CD4-positive, alpha-beta T cell treated with Interleukin-17A for 1 hour (primary cell): ENCODE measurements around the gene SLC17A9.

ENCODE experiments used
- DNase-seq: peaks from one replicate; pipeline ENCODE4 v3.0.0-alpha.2; 2020

Gene SLC17A9

GRCh38 chr20:62986257-62986800, 33.8 kb downstream of the SLC17A9 start:
- no peak for DNase-seq

- no peak for DNase-seq
Measured at GRCh38 chr20:62987114-62987513, 34.6 kb downstream of the SLC17A9 start.

- peak; percentile 11 for DNase-seq
Measured at GRCh38 chr20:62989201-62989601, 36.7 kb downstream of the SLC17A9 start.

DNA sequence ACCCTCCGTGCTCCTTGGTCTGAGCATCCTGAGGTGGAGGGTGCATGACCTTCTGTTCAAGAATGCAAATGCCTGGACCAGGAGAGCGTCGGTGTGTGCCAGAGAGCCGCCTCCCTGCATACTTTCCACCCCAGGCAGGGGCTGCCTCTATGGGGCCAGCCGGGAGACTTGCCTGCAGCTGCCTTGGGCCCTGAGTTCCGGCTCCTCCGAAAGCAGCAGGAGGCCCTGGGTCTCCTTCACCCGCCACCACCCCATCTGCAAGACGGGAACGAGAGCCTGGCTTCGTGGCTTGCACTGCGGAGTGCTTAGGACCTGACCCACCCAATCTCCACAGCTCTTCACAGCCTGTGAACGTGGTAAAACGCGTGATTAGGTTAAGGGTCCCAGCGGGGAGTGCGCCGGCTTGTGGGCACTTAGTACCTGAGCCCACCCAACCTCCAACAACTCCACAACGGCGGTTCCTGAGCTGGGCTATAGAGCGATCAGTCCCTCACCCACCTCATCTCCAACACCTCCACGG, 37.9 kb downstream of the SLC17A9 start:
- no peak for DNase-seq

DNA sequence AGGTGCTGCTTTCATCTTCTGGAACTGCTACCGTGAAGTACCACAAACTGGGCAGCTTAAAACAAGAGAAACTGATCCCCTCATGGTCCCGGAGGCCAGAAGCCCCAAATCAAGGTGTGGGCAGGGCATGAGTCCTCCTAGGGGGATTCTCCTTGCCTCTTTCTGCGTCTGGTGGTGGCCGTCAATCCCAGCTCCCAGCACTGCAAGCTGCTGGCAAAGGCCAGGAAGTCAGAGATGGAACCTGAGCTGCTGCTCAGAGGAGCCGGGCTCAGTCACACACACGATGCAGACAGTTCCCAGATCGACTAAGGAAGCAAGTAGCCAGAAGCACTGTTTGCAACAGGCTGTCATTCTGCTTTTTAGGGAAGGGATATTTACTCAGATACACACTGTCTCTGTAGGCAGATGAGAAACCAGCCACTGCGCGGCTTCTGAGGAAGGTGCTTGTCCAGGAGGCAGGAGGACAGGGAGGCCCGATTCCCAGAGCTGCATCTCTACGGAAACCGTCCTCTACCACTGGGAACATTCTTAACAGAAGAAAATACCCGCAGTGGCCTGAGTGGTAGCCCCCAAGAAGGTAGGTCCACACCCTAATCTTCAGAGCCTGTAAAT, 38.8 kb downstream of the SLC17A9 start:
- no peak for DNase-seq

GRCh38 chr20:62991863-62992262, 39.4 kb downstream of the SLC17A9 start:
- DNase-seq = no peak

GRCh38 chr20:62993856-62994494, 41.5 kb downstream of the SLC17A9 start:
- DNase-seq = no peak

DNA sequence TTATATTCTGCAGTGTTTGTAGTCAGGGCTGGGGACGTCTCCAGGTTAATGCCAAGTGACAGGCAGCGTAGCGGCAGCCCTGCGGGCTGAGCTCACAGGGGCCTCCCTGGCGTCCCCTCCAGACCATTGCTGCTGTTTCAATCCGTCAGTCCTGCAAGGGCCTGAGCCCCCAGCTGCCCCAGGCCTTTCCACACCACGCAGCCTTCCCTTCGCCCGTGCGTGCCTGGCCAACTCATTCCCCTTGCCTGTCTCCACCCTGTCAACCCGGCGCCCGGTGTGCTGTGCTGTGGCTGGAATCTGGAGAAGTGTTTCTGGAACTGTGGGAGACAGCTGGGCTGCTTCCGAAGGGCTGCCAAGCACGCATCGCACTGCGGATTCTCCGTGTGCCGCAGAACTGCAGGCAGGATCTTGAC, 42.4 kb downstream of the SLC17A9 start:
- no peak for DNase-seq

GRCh38 chr20:62995481-62995880, 43.0 kb downstream of the SLC17A9 start:
- no peak for DNase-seq

DNA sequence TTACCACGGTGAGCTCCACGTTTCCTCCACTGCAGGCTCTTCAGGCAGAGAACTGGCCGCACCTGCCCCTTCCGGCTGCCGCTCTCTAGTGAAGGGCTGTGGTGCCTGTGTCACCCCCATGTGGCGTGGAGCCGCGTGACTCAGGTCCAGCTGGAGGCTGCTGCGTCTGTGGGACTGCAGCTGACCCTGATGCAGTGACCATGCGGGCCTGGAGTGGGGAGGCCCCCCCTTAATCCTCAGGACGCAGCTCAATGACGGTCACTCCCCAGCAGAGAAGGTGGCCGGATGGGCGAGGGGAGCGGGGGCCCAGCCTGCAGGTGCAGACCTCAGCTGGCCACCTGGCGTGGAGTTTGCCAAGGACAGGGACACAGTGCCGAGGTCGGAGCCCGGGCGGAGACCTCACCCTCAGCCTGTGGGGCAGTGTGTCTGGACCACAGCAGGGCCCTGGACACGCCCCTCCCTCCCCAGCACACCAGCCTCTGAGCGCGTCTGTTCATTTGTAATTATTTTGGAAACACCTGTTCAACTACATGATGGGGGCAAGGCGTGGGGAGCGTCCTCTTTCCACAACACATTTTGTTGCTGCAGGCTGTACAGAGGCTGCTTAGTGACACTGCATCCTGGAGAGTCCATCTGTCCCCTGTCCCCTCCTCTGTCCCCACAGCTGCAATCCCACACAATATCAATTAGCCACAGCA, 43.5 kb downstream of the SLC17A9 start:
- DNase-seq = no peak

DNA sequence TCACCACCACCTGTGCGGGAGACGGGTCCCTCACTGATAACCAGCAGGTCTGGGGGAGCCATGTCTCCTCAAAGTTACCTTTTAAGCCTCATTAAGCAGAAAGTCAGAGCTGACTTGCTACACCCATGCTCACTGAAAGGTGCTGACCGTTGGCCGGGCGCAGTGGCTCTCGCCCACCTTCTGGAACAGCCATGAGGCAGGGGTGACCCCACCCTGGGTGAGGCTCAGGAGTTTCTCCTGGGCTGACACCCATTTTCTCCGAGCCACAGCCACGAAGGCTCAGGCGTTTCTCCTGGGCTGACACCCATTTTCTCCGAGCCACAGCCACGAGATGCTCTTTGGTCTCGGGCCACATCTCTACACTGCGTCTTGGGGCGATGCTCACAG, 44.1 kb downstream of the SLC17A9 start:
- no peak for DNase-seq

DNA sequence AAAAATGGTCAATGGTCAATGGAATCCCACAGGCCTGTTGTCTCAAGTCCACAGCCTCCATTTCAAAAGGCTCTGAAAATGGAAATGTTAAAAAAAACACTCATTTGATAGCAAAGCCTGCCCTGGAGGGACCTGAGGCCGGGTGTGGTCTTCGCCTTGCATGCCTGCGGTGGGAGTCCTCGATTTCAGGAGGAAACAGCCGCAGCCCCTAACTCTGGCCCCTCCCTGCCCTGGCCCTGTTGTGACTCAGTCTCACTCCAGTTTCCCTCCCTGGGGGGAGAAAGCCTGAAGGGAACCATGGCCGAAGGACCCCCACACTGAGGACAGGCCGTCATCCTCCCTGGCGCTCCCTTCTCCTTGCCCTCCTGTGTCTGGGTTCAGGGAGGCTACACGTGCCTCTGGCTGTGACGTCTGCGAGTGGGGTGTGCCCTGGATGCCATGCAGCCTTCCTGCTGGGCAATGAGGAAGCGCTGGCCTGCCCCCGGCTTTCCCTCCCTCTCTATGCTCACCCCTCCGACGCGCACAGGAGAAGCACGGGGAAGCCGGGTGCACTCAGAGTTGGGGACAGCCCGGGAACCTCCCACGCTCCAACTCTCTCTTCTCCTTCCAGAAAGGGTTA, 45.0 kb downstream of the SLC17A9 start:
- DNase-seq = no peak

DNA sequence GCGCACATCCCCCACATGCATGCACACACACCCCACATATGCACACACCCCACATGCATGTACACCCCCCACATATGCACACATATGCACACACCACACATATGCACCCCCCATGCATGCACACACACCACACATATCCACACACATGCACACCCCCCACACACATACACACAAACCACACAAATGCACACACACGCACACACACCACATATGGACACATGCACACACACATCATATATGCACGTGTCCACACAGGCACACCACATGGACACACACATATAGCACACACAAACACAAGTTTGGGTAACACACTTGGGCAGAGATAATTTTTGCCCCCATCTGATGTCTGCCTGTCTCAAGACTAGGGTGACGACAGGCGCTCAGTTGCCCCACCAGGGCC, 45.9 kb downstream of the SLC17A9 start:
- no peak for DNase-seq

DNA sequence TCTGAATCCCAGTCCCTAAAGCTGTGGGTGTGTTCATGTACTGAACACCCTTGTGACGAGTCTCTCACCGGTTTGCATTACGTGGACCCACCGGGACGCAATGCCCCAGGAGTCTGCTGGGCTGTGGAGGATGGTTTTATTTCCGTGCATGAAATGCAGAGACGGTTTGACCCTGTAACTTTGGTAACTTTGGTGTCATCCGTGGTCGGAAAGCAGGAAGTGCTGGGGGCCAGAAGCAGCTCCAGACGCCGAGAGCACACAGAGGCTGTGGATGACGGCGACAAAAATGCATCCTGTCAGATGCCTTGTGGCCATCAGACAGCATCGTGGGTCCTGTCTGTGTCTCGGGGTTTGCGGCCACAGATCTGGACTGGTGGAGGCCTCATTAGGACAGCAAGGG, 47.1 kb downstream of the SLC17A9 start:
- DNase-seq = no peak

DNA sequence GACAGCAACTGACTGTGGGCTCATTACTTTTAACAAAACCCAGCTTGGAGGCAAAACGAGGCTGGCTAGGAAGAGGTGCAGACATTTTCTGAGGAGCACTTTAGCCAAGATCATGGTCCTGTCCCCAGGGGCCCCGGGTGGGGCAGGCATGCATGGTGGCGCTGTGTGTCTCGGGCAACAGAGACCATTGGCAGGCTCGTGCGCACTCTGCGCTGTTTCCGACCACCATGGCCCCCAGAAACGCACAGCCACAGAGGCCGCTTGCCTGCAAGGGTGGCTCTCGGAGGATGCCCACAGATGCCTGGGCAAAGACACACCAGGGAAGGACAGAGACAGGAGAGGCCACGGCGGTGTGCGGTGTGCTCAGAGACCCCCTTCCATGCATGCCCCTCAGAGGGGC, 47.5 kb downstream of the SLC17A9 start:
- no peak for DNase-seq

- DNase-seq = no peak
Measured at GRCh38 chr20:63000958-63001357, 48.4 kb downstream of the SLC17A9 start.

- no peak for DNase-seq
Measured at GRCh38 chr20:63002511-63002910, 50.0 kb downstream of the SLC17A9 start.

GRCh38 chr20:63003546-63003945, 51.0 kb downstream of the SLC17A9 start:
- DNase-seq = no peak

DNA sequence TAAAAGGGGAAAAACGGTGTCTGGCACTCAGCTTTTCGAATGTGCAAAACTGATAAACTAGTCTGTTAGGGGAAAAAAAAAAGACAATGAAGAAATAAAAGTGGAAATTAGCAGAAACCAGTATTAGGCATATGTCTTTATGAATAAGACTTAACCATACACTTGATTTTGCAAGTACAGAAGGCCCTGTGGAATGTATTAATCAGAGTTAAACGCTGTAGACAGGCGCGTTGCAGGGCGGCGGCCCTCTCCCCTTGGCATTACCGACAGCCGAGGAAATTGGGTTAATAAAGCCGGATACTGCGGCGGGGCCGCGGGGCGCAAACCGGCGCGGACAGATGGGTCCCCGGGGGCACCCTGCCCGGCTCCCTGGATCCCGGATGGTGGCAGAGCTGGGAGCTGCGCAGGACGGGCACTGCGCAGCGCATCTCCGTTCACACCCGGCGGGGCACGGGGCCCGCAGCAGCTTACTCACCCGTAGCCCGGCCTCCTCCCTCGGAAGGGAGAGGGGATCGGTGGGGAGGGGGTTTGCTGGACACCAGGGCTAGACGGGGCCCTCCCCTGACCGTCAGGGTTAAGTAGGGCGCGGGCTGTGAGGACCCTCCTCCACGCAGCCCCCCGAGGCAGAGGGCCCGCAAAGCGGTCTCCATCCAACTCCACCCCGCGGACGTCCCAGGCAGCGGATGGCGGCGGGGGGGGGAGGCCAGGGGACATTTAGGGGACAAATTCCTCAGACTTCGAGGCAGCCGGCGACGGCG, 52.3 kb downstream of the SLC17A9 start:
- peak; percentile 7 for DNase-seq

GRCh38 chr20:63005365-63005861, 52.9 kb downstream of the SLC17A9 start:
- DNase-seq = no peak

- no peak for DNase-seq
Measured at GRCh38 chr20:63005862-63006539, 53.5 kb downstream of the SLC17A9 start.
